Measurements from ENCODE around the gene PSMD11. TPM values are rescaled to one million over a fixed set of nuclear protein-coding genes. Genes with fewer than 3 reads are reported as not detected.

The PSMD11 gene
- total RNA-seq, 1 donor from 2014 or later = 74.2 TPM

DNA sequence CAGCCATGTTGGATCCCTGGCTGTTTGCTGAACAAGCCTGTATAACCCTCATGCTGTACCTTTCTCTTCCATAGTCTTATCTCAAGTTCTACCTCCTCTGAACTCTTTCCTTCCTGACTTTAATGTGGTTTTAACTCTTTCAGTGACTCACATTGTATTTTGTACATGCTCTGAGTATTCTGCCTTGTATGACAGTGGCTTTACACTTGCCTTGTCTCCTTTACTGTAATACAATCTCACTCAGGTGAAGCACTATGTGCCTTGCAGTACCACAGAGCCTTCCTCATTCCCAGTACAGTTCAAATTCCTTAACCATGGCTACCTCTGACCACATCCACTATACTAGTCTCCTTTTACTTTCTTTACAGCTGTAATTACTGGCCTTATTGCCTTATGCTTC is 14.1 kb downstream of the PSMD11 start:
- H3K36me3 ChIP-seq (ENCODE audit: control insufficient read depth, insufficient read depth, low read length) = peaks cover 17% of the 10 kb centered on the region
- TF ChIP-seq CTCF (IDR thresholded peaks at IDR 0.05; ENCODE audit: insufficient read depth, low read length, severe bottlenecking) = no peak
- H3K27me3 ChIP-seq (ENCODE audit: control insufficient read depth, insufficient read depth, low read length) = no peaks in the 10 kb centered on the region
- no peak overlapping the region for H3K4me3 ChIP-seq (ENCODE audit: low read depth, low read length)
- FAIRE-seq (no peak), DNase-seq (ENCODE audit: low read depth) (no peak)

- DNase-seq (ENCODE audit: low read depth) (no peak), FAIRE-seq (no peak)
- H3K4me3 ChIP-seq (ENCODE audit: low read depth, low read length) = no peak overlapping the region
- H3K36me3 ChIP-seq (ENCODE audit: control insufficient read depth, insufficient read depth, low read length) = peaks cover 20% of the 10 kb centered on the region
- no peak for TF ChIP-seq CTCF (IDR thresholded peaks at IDR 0.05; ENCODE audit: insufficient read depth, low read length, severe bottlenecking)
- H3K27me3 ChIP-seq (ENCODE audit: control insufficient read depth, insufficient read depth, low read length) = no peaks in the 10 kb centered on the region
Observed at GRCh38 chr17:32460054-32460453, 15.7 kb downstream of the PSMD11 start.

DNA sequence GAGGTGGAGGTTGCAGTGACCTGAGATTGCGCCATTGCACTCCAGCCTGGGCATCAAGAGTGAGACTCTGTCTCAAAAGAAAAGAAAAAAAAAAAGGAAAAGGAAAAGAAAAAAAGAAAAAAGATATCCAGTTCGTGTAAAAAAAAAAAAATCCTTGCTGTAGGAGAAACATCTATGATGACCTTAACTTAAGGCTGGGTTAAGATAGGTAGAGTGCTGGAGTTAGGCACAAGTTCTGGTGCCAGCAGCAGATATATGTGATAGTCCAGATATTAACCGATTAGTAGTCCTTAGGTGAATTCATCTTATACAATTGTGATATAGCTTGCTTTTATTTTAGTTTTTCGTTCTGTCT is 17.2 kb downstream of the PSMD11 start:
- DNase-seq (ENCODE audit: low read depth) = no peak
- Histone ChIP-seq H3K4me3 (ENCODE audit: low read depth, low read length) (no peak overlapping the region), H3K27me3 (ENCODE audit: control insufficient read depth, insufficient read depth, low read length) (no peaks in the 10 kb centered on the region), H3K36me3 (ENCODE audit: control insufficient read depth, insufficient read depth, low read length) (peaks cover 18% of the 10 kb centered on the region)
- no peak for FAIRE-seq
- no peak for TF ChIP-seq CTCF (IDR thresholded peaks at IDR 0.05; ENCODE audit: insufficient read depth, low read length, severe bottlenecking)

- Histone ChIP-seq H3K4me3 (ENCODE audit: low read depth, low read length) (no peak overlapping the region), H3K36me3 (ENCODE audit: control insufficient read depth, insufficient read depth, low read length) (peaks cover 16% of the 10 kb centered on the region), H3K27me3 (ENCODE audit: control insufficient read depth, insufficient read depth, low read length) (no peaks in the 10 kb centered on the region)
- peak; percentile 60 for TF ChIP-seq CTCF (IDR thresholded peaks at IDR 0.05; ENCODE audit: insufficient read depth, low read length, severe bottlenecking)
- peak; percentile 72 for DNase-seq (ENCODE audit: low read depth)
- no peak for FAIRE-seq
Observed at GRCh38 chr17:32461853-32462617, 17.7 kb downstream of the PSMD11 start.

DNA sequence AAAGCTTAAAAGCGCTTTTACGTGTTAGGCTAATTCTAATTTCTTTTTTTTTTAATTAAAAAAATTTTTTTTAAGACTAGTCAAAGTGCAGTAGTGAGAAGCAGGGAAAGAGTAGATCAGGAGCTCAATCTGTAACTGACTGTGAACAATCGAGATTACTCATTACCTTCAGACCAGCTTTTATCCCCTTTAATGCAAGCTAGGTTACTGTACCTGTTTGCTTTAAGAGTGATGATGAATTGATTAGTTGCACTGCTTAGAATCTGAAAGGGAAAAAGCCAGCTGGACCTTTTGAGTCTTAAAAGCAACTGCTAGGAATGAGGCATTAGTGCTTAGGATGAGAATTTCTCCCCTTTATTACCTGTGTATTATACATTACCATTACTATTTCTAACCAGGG is 19.0 kb downstream of the PSMD11 start:
- peaks cover 15% of the 10 kb centered on the region for H3K36me3 ChIP-seq (ENCODE audit: control insufficient read depth, insufficient read depth, low read length)
- no peak for TF ChIP-seq CTCF (IDR thresholded peaks at IDR 0.05; ENCODE audit: insufficient read depth, low read length, severe bottlenecking)
- FAIRE-seq (no peak), DNase-seq (ENCODE audit: low read depth) (no peak)
- H3K27me3 ChIP-seq (ENCODE audit: control insufficient read depth, insufficient read depth, low read length) = no peaks in the 10 kb centered on the region
- no peak overlapping the region for H3K4me3 ChIP-seq (ENCODE audit: low read depth, low read length)

GRCh38 chr17:32464374-32464773 is 20.1 kb downstream of the PSMD11 start:
- Histone ChIP-seq H3K4me3 (ENCODE audit: low read depth, low read length) (no peak overlapping the region), H3K36me3 (ENCODE audit: control insufficient read depth, insufficient read depth, low read length) (peaks cover 16% of the 10 kb centered on the region), H3K27me3 (ENCODE audit: control insufficient read depth, insufficient read depth, low read length) (no peaks in the 10 kb centered on the region)
- FAIRE-seq (no peak), DNase-seq (ENCODE audit: low read depth) (no peak)
- no peak for TF ChIP-seq CTCF (IDR thresholded peaks at IDR 0.05; ENCODE audit: insufficient read depth, low read length, severe bottlenecking)
